H1 (cell line): ENCODE results near the gene PROZ.

ENCODE experiments used
- BRCA1 ChIP-seq: IDR thresholded peaks from 2 replicates; pipeline ENCODE4 v1.6.1; 2012; ENCODE audit warnings: low read depth, low read length, improper control_type of control experiment
- CBX5 ChIP-seq: fragments of 300-800, 300-1000 bp; sonication (generic); IDR thresholded peaks from 2 replicates; pipeline ENCODE4 v1.7.1; 2016; ENCODE audit warnings: antibody characterized with exemption, low read length, low read depth
- EP300 ChIP-seq, 2 experiments: IDR thresholded peaks; 1 replicate in 1 of 2; 2 replicates in 1 of 2; pipeline ENCODE4 v1.6.1; 2011 to 2012; ENCODE audit warnings: low read depth in 2 of 2, low read length in 2 of 2, mild to moderate bottlenecking in 2 of 2, borderline replicate concordance in 1 of 2, inconsistent platforms in 1 of 2, moderate library complexity in 1 of 2
- FOSL1 ChIP-seq: IDR thresholded peaks from 2 replicates; pipeline ENCODE4 v1.6.1; 2011; ENCODE audit warnings: mild to moderate bottlenecking, low read depth, low read length, moderate library complexity; ENCODE audit not compliant: insufficient read depth
- KDM1A ChIP-seq: fragments of 200-600, 300-600 bp; sonication (generic); IDR thresholded peaks from 2 replicates; pipeline ENCODE4 v1.7.1; 2016; ENCODE audit warnings: mild to moderate bottlenecking, low read length, borderline replicate concordance
- POLR2A ChIP-seq, 2 experiments: IDR thresholded peaks; 1 replicate in 1 of 2; 2 replicates in 1 of 2; pipeline ENCODE4 v1.6.1; 2011; ENCODE audit warnings: low read depth in 2 of 2, low read length in 2 of 2, mild to moderate bottlenecking in 2 of 2; ENCODE audit errors: control extremely low read depth in 1 of 2
- POLR2AphosphoS5 ChIP-seq: IDR thresholded peaks from 2 replicates; pipeline ENCODE4 v1.6.1; 2011; ENCODE audit warnings: low read depth, low read length
- RFX5 ChIP-seq: IDR thresholded peaks from 2 replicates; pipeline ENCODE4 v1.6.1; 2011; ENCODE audit warnings: low read depth, low read length, improper control_type of control experiment, borderline replicate concordance
- RNF2 ChIP-seq: fragments of 200-900, 300-1000 bp; sonication (generic); IDR thresholded peaks from 2 replicates; pipeline ENCODE4 v1.7.1; 2016; ENCODE audit warnings: borderline replicate concordance, low read depth, mild to moderate bottlenecking, antibody characterized with exemption, low read length; ENCODE audit not compliant: poor library complexity, severe bottlenecking; ENCODE audit errors: missing control alignments
- RXRA ChIP-seq: IDR thresholded peaks from 2 replicates; pipeline ENCODE4 v1.6.1; 2011; ENCODE audit warnings: low read depth, mild to moderate bottlenecking, low read length, moderate library complexity; ENCODE audit not compliant: insufficient read depth
- SIN3A ChIP-seq, 2 experiments: IDR thresholded peaks in 1 of 2; conservative IDR thresholded peaks in 1 of 2; 2 replicates each; pipeline ENCODE4 v1.6.1; 2011 to 2012; ENCODE audit warnings: low read length in 2 of 2, improper control_type of control experiment in 1 of 2, low read depth in 1 of 2, mild to moderate bottlenecking in 1 of 2
- SP1 ChIP-seq: IDR thresholded peaks from 2 replicates; pipeline ENCODE4 v1.6.1; 2011; ENCODE audit warnings: low read depth, low read length
- TF ChIP-seq, protein P1 (sequence below), 3 experiments: IDR thresholded peaks; 1 replicate in 2 of 3; 2 replicates in 1 of 3; pipeline versions ENCODE4 v1.5.1 to v1.6.1; 2011; ENCODE audit warnings: low read length in 3 of 3, mild to moderate bottlenecking in 3 of 3, inconsistent platforms in 2 of 3, low read depth in 1 of 3, moderate library complexity in 1 of 3; ENCODE audit not compliant: insufficient read depth in 1 of 3; ENCODE audit errors: control extremely low read depth in 1 of 3

- TF ChIP-seq, protein P1, sequence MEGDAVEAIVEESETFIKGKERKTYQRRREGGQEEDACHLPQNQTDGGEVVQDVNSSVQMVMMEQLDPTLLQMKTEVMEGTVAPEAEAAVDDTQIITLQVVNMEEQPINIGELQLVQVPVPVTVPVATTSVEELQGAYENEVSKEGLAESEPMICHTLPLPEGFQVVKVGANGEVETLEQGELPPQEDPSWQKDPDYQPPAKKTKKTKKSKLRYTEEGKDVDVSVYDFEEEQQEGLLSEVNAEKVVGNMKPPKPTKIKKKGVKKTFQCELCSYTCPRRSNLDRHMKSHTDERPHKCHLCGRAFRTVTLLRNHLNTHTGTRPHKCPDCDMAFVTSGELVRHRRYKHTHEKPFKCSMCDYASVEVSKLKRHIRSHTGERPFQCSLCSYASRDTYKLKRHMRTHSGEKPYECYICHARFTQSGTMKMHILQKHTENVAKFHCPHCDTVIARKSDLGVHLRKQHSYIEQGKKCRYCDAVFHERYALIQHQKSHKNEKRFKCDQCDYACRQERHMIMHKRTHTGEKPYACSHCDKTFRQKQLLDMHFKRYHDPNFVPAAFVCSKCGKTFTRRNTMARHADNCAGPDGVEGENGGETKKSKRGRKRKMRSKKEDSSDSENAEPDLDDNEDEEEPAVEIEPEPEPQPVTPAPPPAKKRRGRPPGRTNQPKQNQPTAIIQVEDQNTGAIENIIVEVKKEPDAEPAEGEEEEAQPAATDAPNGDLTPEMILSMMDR (IDR thresholded peaks at IDR 0.05; ENCODE audit: control extremely low read depth in 1 of 3, insufficient read depth in 1 of 3, low read depth in 1 of 3, low read length in 3 of 3), result no peak
- TF ChIP-seq BRCA1 (no peak), POLR2AphosphoS5 (no peak), POLR2A (IDR thresholded peaks at IDR 0.05; ENCODE audit: control extremely low read depth in 1 of 2, low read depth in 2 of 2, low read length in 2 of 2) (no peak), FOSL1 (no peak), CBX5 (no peak), KDM1A (no peak), SP1 (no peak), RNF2 (no peak), EP300 (IDR thresholded peaks at IDR 0.05; ENCODE audit: borderline replicate concordance in 1 of 2, low read depth in 2 of 2, low read length in 2 of 2) (no peak), RFX5 (no peak), RXRA (no peak), SIN3A (conservative IDR thresholded peaks at IDR 0.05 in 1 of 2, IDR thresholded peaks at IDR 0.05 in 1 of 2; ENCODE audit: low read depth in 1 of 2, low read length in 2 of 2) (no peak)
Measured at GRCh38 chr13:113166681-113167080, 8.2 kb downstream of the PROZ start.
